ENCODE results near the gene AKAP6. TPM values are rescaled to one million over a fixed set of nuclear protein-coding genes. Genes with fewer than 3 reads are reported as not detected.

Gene AKAP6
- total RNA-seq, 1 experiment from 2014 or later = 1.9 TPM

- ChIA-PET CTCF (interaction anchor here (2.6 kb wide), 1 partner anchor 10 kb away, joined by 23 read pairs; no protein-coding TSS in a partner anchor), RAD21 (ENCODE audit: low non-redundant PET in 1 of 2, low total read pairs in 2 of 2, uncharacterized antibody in 2 of 2, unreplicated experiment in 2 of 2) (no interaction called here), POLR2A (no interaction called here)
- intact Hi-C loops (cut with micrococcal nuclease) = no loop called here
- Histone ChIP-seq H4K20me1 (ENCODE audit: insufficient read depth) (no peaks in the 10 kb centered on the region), H3K9me2 (ENCODE audit: insufficient read depth) (no peaks in the 10 kb centered on the region), H3K79me2 (ENCODE audit: insufficient read depth, low read length) (no peaks in the 10 kb centered on the region), H3K27ac (ENCODE audit: low read depth, low read length) (no peak overlapping the region), H2AFZ (ENCODE audit: low read depth, low read length, poor library complexity, severe bottlenecking) (no peak overlapping the region), H3K4me3 (replicated peaks in 1 of 2; ENCODE audit: low read depth in 1 of 2, low read length in 2 of 2) (no peak overlapping the region), H3K4me2 (ENCODE audit: low read length) (no peak overlapping the region), H3K4me1 (ENCODE audit: control insufficient read depth in 1 of 2, insufficient read depth in 2 of 2, low read length in 2 of 2) (peaks cover 4 to 6% of the 10 kb centered on the region in 2 experiments; a peak in 3 of 4 replicates), H3K27me3 (ENCODE audit: insufficient read depth, low read length) (no peaks in the 10 kb centered on the region), H3K9me3 (ENCODE audit: control insufficient read depth in 1 of 2, insufficient read depth in 1 of 2, low read depth in 1 of 2, low read length in 2 of 2) (no peaks in the 10 kb centered on the region), H3K36me3 (ENCODE audit: control insufficient read depth in 1 of 2, insufficient read depth in 2 of 2, low read length in 2 of 2) (no peaks in the 10 kb centered on the region), H3K9ac (ENCODE audit: low read length) (no peak overlapping the region)
- BruUV-seq (replicated peaks) = no TSS peak
- TF ChIP-seq REST (IDR thresholded peaks at IDR 0.05; ENCODE audit: low read depth) = no peak
- TF ChIP-seq POLR2A (IDR thresholded peaks at IDR 0.05; ENCODE audit: borderline replicate concordance, extremely low read depth, insufficient read depth, insufficient read length) = no peak
- TF ChIP-seq ZFX (IDR thresholded peaks at IDR 0.05) = no peak
- no peak for TF ChIP-seq EZH2phosphoT487 (IDR thresholded peaks at IDR 0.05; ENCODE audit: borderline replicate concordance)
- TF ChIP-seq ELF1 (IDR thresholded peaks at IDR 0.05; ENCODE audit: borderline replicate concordance, low read depth) = no peak
- TF ChIP-seq EGR1 (IDR thresholded peaks at IDR 0.05; ENCODE audit: low read depth) = no peak
- TF ChIP-seq ATF3 (IDR thresholded peaks at IDR 0.05) = no peak
- no peak for TF ChIP-seq CEBPB (IDR thresholded peaks at IDR 0.05; ENCODE audit: low read depth)
- TF ChIP-seq ZBTB33 (IDR thresholded peaks at IDR 0.05; ENCODE audit: extremely low read depth, insufficient replicate concordance, low read length) = no peak
- TF ChIP-seq MAX (IDR thresholded peaks at IDR 0.05) = no peak
- no peak for TF ChIP-seq RAD21 (IDR thresholded peaks at IDR 0.05; ENCODE audit: low read depth)
- TF ChIP-seq ZNF274 (IDR thresholded peaks at IDR 0.05; ENCODE audit: low read depth, low read length) = no peak
- no peak for TF ChIP-seq CBX3 (IDR thresholded peaks at IDR 0.05; ENCODE audit: low read depth)
- DNase-seq (ENCODE audit: low read depth, low spot score) (no peak), ATAC-seq (no peak)
Measured at GRCh38 chr14:32512813-32513212, 183.7 kb downstream of the AKAP6 start.
